ENCODE data around the gene GK. TPM values are rescaled to one million over a fixed set of nuclear protein-coding genes. Genes with fewer than 3 reads are reported as not detected.
"Not testable (repeated sequence)": the region's sequence is repeated elsewhere in the genome, so short reads cannot be mapped to it uniquely, and the experiment has no call there.

Gene GK
- total and polyA plus RNA-seq, 2 donors = 2.2 to 10.8 TPM

- H3K36me3 ChIP-seq (ENCODE audit: insufficient read depth); DNase-seq (ENCODE audit: extremely low spot score); H3K27ac ChIP-seq (ENCODE audit: low read depth); H3K4me3 ChIP-seq (ENCODE audit: low read depth, low read length); H3K4me1 ChIP-seq (ENCODE audit: insufficient read depth): not testable (repeated sequence)
- WGBS = 88% methylated on average over 7 of the region's 7 CpGs
These were observed 120.5 kb downstream of the GK start for GRCh38 chrX:30773764-30774163.

- no peak for DNase-seq (ENCODE audit: extremely low spot score)
- no peaks in the 10 kb centered on the region for H3K36me3 ChIP-seq (ENCODE audit: insufficient read depth)
- H3K4me1 ChIP-seq (ENCODE audit: insufficient read depth) = no peaks in the 10 kb centered on the region
- no peak overlapping the region for H3K4me3 ChIP-seq (ENCODE audit: low read depth, low read length)
- H3K27ac ChIP-seq (ENCODE audit: low read depth) = no peak overlapping the region
These were observed 124.4 kb downstream of the GK start for GRCh38 chrX:30777575-30777974.

- Histone ChIP-seq H3K36me3 (ENCODE audit: insufficient read depth) (no peaks in the 10 kb centered on the region), H3K4me3 (ENCODE audit: low read depth, low read length) (no peak overlapping the region), H3K4me1 (ENCODE audit: insufficient read depth) (no peaks in the 10 kb centered on the region), H3K27ac (ENCODE audit: low read depth) (no peak overlapping the region)
- 97% methylated on average over 19 of the region's 19 CpGs for WGBS
- no peak for DNase-seq (ENCODE audit: extremely low spot score)
These were observed 126.3 kb downstream of the GK start for GRCh38 chrX:30779453-30780030.

Small RNA genes within 50 kb of the gene (small RNA-seq; reads per million reads assigned to genes)
- gene CKS1BP6 = not detected

Other genes starting within 250 kb of the GK start
- 2.6 TPM for gene TASL, start 75.7 kb upstream of the GK start, total RNA-seq
- 0.48 TPM for gene TASL, start 75.7 kb upstream of the GK start, polyA plus RNA-seq
- 17.5 TPM for gene TAB3, start 235.8 kb downstream of the GK start, total RNA-seq
- 10.1 TPM for gene TAB3, start 235.8 kb downstream of the GK start, polyA plus RNA-seq

Data from urinary bladder (tissue), 4 donors.